HepG2 (cell line): ENCODE measurements around the gene TMEM44. TPM values are rescaled to one million over a fixed set of nuclear protein-coding genes. Genes with fewer than 3 reads are reported as not detected.

Experiments used
- AGO1 ChIP-seq: fragments of 200-400 bp; formaldehyde crosslinking; IDR thresholded peaks from 2 replicates; pipeline ENCODE4 v1.6.1; 2017; ENCODE audit warnings: mild to moderate bottlenecking, low read depth, low read length, moderate library complexity; ENCODE audit not compliant: poor library complexity, severe bottlenecking
- AKNA ChIP-seq: sonication (generic); formaldehyde crosslinking; IDR thresholded peaks from 2 replicates; pipeline ENCODE4 v1.4.0; 2020; ENCODE audit warnings: missing genetic modification reagents, borderline replicate concordance
- EED ChIP-seq: sonication (generic); formaldehyde crosslinking; IDR thresholded peaks from 2 replicates; pipeline ENCODE4 v1.5.0; 2020; ENCODE audit warnings: mild to moderate bottlenecking, missing genetic modification reagents
- FOXP4 ChIP-seq: sonication (generic); formaldehyde crosslinking; IDR thresholded peaks from 2 replicates; pipeline ENCODE4 v1.4.0; 2020; ENCODE audit warnings: missing genetic modification reagents
- HCFC1 ChIP-seq: fragments of 150-350 bp; IDR thresholded peaks from 2 replicates; pipeline ENCODE4 v1.6.1; 2014; ENCODE audit warnings: low read depth, low read length
- IKZF4 ChIP-seq: sonication (generic); formaldehyde crosslinking; IDR thresholded peaks from 2 replicates; pipeline ENCODE4 v1.5.1; 2020; ENCODE audit warnings: borderline replicate concordance, mild to moderate bottlenecking, low read depth, missing genetic modification reagents; ENCODE audit errors: not compliant biosample characterization
- MXD1 ChIP-seq: sonication (generic); formaldehyde crosslinking; IDR thresholded peaks from 2 replicates; pipeline ENCODE4 v1.4.0; 2020; ENCODE audit warnings: mild to moderate bottlenecking, missing genetic modification reagents
- MYC ChIP-seq: sonication (generic); formaldehyde crosslinking; IDR thresholded peaks from 2 replicates; pipeline ENCODE4 v1.9.0; 2021; ENCODE audit warnings: missing genetic modification reagents, borderline replicate concordance
- SIN3B ChIP-seq: fragments of 150-350 bp; IDR thresholded peaks from 2 replicates; pipeline ENCODE4 v1.6.1; 2014; ENCODE audit warnings: low read length
- SIX4 ChIP-seq: sonication (generic); formaldehyde crosslinking; IDR thresholded peaks from 2 replicates; pipeline ENCODE4 v1.4.0; 2020; ENCODE audit warnings: missing genetic modification reagents
- U2AF1 ChIP-seq: fragments of 200-400 bp; formaldehyde crosslinking; optimal IDR thresholded peaks from 2 replicates; pipeline ENCODE3; 2017; ENCODE audit warnings: mild to moderate bottlenecking, low read depth, low read length
- ZBTB3 ChIP-seq: sonication (generic); formaldehyde crosslinking; IDR thresholded peaks from 2 replicates; pipeline ENCODE4 v1.4.0; 2020; ENCODE audit warnings: low read depth, mild to moderate bottlenecking, moderate library complexity, missing genetic modification reagents, borderline replicate concordance
- ZFYVE20 ChIP-seq: sonication (generic); formaldehyde crosslinking; IDR thresholded peaks from 2 replicates; pipeline ENCODE4 v1.8.0; 2023; ENCODE audit warnings: low read depth, mild to moderate bottlenecking, moderate library complexity, missing genetic modification reagents, borderline replicate concordance
- ZNF12 ChIP-seq: sonication (generic); formaldehyde crosslinking; IDR thresholded peaks from 2 replicates; pipeline ENCODE4 v1.5.0; 2020; ENCODE audit warnings: missing genetic modification reagents
- ZNF235 ChIP-seq: sonication (generic); formaldehyde crosslinking; IDR thresholded peaks from 2 replicates; pipeline ENCODE4 v1.8.1; 2023; ENCODE audit warnings: mild to moderate bottlenecking, missing genetic modification reagents, borderline replicate concordance
- ZNF33B ChIP-seq: sonication (generic); formaldehyde crosslinking; IDR thresholded peaks from 2 replicates; pipeline ENCODE4 v1.5.1; 2020; ENCODE audit warnings: mild to moderate bottlenecking, missing genetic modification reagents
- ZNF557 ChIP-seq: sonication (generic); formaldehyde crosslinking; IDR thresholded peaks from 2 replicates; pipeline ENCODE4 v1.4.0; 2020; ENCODE audit warnings: missing genetic modification reagents
- ZNF710 ChIP-seq: sonication (generic); formaldehyde crosslinking; IDR thresholded peaks from 2 replicates; pipeline ENCODE4 v1.5.0; 2020; ENCODE audit warnings: mild to moderate bottlenecking, missing genetic modification reagents, borderline replicate concordance
- ZNF878 ChIP-seq: sonication (generic); formaldehyde crosslinking; IDR thresholded peaks from 2 replicates; pipeline ENCODE4 v1.8.1; 2023; ENCODE audit warnings: mild to moderate bottlenecking, missing genetic modification reagents, moderate library complexity
- polyA plus RNA-seq, 8 experiments: library from polyadenylated mRNA; depleted of rRNA in 3 of 8; stranded (reverse) in 7 of 8; unstranded in 1 of 8; fragments of >200 nt; fragmentation: Illumina TruSeq in 4 of 8; extraction: Trizol in 4 of 8; gene quantifications; 2 replicates each; pipeline versions ENCODE4 v1.2.1 to v1.2.3, GENCODE V29; 2011 to 2016; ENCODE audit warnings: low read depth in 4 of 8, missing spikeins in 1 of 8, mixed read lengths in 1 of 8; ENCODE audit not compliant: insufficient read depth in 1 of 8
- total RNA-seq, 5 experiments: library from RNA; depleted of rRNA; stranded (reverse); fragments of >200 nt; fragmentation: Illumina TruSeq; extraction: Trizol; gene quantifications; 2 replicates each; pipeline ENCODE4 v1.2.3, GENCODE V29; 2016; ENCODE audit warnings: low read depth in 1 of 5

The TMEM44 gene
- total and polyA plus RNA-seq, 2 of the 13 experiments (the other 11 are each of a cell fraction or from before 2014, with no cell fraction given), result 7.3 to 13.8 TPM

- TF ChIP-seq FOXP4 (CRISPR knock-in tag), result no peak
- TF ChIP-seq U2AF1, result no peak
- TF ChIP-seq ZFYVE20 (CRISPR knock-in tag), result no peak
- peak; percentile 91 for TF ChIP-seq EED (CRISPR knock-in tag)
- TF ChIP-seq HCFC1, result peak; percentile 70
- peak; percentile 54; the same call in 1 of the 2 replicates for TF ChIP-seq ZNF710
- peak; percentile 68 for TF ChIP-seq MYC (CRISPR knock-in tag)
- no peak for TF ChIP-seq ZBTB3 (CRISPR knock-in tag)
- TF ChIP-seq ZNF12, result no peak
- TF ChIP-seq AKNA (CRISPR knock-in tag), result no peak
- peak; percentile 87; the same call in 1 of the 2 replicates for TF ChIP-seq MXD1 (CRISPR knock-in tag)
- TF ChIP-seq AGO1, result no peak
- no peak for TF ChIP-seq IKZF4
- no peak; the same call in 1 of the 2 replicates for TF ChIP-seq ZNF235 (CRISPR knock-in tag)
- TF ChIP-seq ZNF878 (CRISPR knock-in tag), result peak; percentile 62; the same call in 1 of the 2 replicates
- TF ChIP-seq ZNF557, result no peak
- TF ChIP-seq SIN3B, result peak; percentile 77
- TF ChIP-seq SIX4, result 0 out of 2 replicates have a peak, but pooled peaks have one; percentile 17
- no peak for TF ChIP-seq ZNF33B (CRISPR knock-in tag)
Observed at GRCh38 chr3:194671900-194672808, 38.9 kb upstream of the TMEM44 start, which contains the start of gene LSG1 (continued).
